PC-9 (cell line): ENCODE measurements around the gene DPP9. TPM values are rescaled to one million over a fixed set of nuclear protein-coding genes. Genes with fewer than 3 reads are reported as not detected.

ENCODE experiments used
- BruUV-seq: library from RNA; stranded (reverse); fragments of 400-500 nt; replicated peaks from 2 replicates; lab custom pipeline; 2021; lab: Mats Ljungman, UMichigan
- CTCF ChIA-PET: fragments of 300-600 bp; sonication (Branson Sonifier 250); formaldehyde crosslinking; loops from one replicate; lab custom pipeline; 2022; ENCODE audit warnings: antibody characterized with exemption; lab: Charles Lee
- POLR2A ChIA-PET: fragments of 300-600 bp; sonication (Branson Sonifier 250); formaldehyde crosslinking; loops from one replicate; lab custom pipeline; 2022; ENCODE audit warnings: antibody characterized with exemption; ENCODE audit not compliant: unreplicated experiment; lab: Charles Lee
- DNase-seq, 2 experiments: peaks; one replicate each; pipeline versions ENCODE4 v3.0.0 to v3.0.0-alpha.2; 2015 to 2022; ENCODE audit warnings: mixed read lengths in 1 of 2
- H2AFZ ChIP-seq: fragments of 200-600 bp; sonication (generic); 2 replicates; pipeline ENCODE4 v1.8.1; 2017; ENCODE audit warnings: antibody characterized with exemption
- H3F3A ChIP-seq: fragments of 200-600 bp; sonication (generic); 2 replicates; pipeline ENCODE4 v1.8.1; 2017; ENCODE audit warnings: antibody characterized with exemption, mild to moderate bottlenecking, low read depth; ENCODE audit not compliant: insufficient read depth
- H3K27ac ChIP-seq: fragments of 200-600 bp; sonication (generic); 2 replicates; pipeline ENCODE4 v1.6.1; 2016; ENCODE audit warnings: mixed run types
- H3K27me3 ChIP-seq: fragments of 200-600 bp; sonication (generic); 2 replicates; pipeline ENCODE4 v1.6.1; 2016; ENCODE audit warnings: low read depth, mixed run types; ENCODE audit not compliant: insufficient read depth
- H3K36me3 ChIP-seq: fragments of 200-600 bp; sonication (generic); 2 replicates; pipeline ENCODE4 v1.6.1; 2016; ENCODE audit warnings: low read depth, mixed run types
- H3K4me1 ChIP-seq: fragments of 200-600 bp; sonication (generic); replicated peaks from 2 replicates; pipeline ENCODE4 v1.6.1; 2016; ENCODE audit warnings: mixed run types; ENCODE audit not compliant: insufficient read depth
- H3K4me2 ChIP-seq: fragments of 200-600 bp; sonication (generic); 2 replicates; pipeline ENCODE4 v1.6.1; 2017; ENCODE audit warnings: mixed run types
- H3K4me3 ChIP-seq: fragments of 200-600 bp; sonication (generic); 2 replicates; pipeline ENCODE4 v1.6.1; 2016; ENCODE audit warnings: mixed run types
- H3K79me2 ChIP-seq: fragments of 200-600 bp; sonication (generic); 2 replicates; pipeline ENCODE4 v1.6.1; 2017; ENCODE audit warnings: low read depth, mixed run types
- H3K9me2 ChIP-seq: fragments of 200-600 bp; sonication (generic); 2 replicates; pipeline ENCODE4 v1.8.1; 2017; ENCODE audit warnings: mild to moderate bottlenecking; ENCODE audit not compliant: insufficient read depth
- H3K9me3 ChIP-seq: fragments of 200-600 bp; sonication (generic); 2 replicates; pipeline ENCODE4 v1.8.1; 2016; ENCODE audit warnings: low read depth; ENCODE audit not compliant: insufficient read depth
- H4K20me1 ChIP-seq: fragments of 200-600 bp; sonication (generic); 2 replicates; pipeline ENCODE4 v1.8.1; 2017; ENCODE audit not compliant: insufficient read depth
- CTCF ChIP-seq: fragments of 200-600 bp; sonication (generic); conservative IDR thresholded peaks from 2 replicates; pipeline ENCODE4 v1.6.1; 2017; ENCODE audit warnings: mixed run types, antibody characterized with exemption, mild to moderate bottlenecking, moderate library complexity
- EZH2 ChIP-seq: fragments of 200-600 bp; sonication (generic); IDR thresholded peaks from 2 replicates; pipeline ENCODE4 v1.8.0; 2017; ENCODE audit warnings: antibody characterized with exemption, low read depth
- intact Hi-C: fragments of 100-400 bp; cut with micrococcal nuclease; formaldehyde crosslinking; loops from one replicate; pipeline ENCODE4 v1.10.0; 2022; ENCODE audit not compliant: unreplicated experiment
- total RNA-seq: library from RNA; stranded (reverse); gene quantifications from 2 replicates; pipeline ENCODE4 v1.2.3, GENCODE V29; 2021

DPP9 gene
- total RNA-seq, 1 experiment from 2014 or later: 85.3 TPM

GRCh38 chr19:4758082-4758481, 34.4 kb upstream of the DPP9 start:
- Histone ChIP-seq H2AFZ (no peak overlapping the region), H3K79me2 (no peaks in the 10 kb centered on the region), H3K9me3 (no peaks in the 10 kb centered on the region), H3K36me3 (no peaks in the 10 kb centered on the region), H3K27me3 (peaks cover 55% of the 10 kb centered on the region), H3K4me3 (no peak overlapping the region), H3F3A (no peaks in the 10 kb centered on the region), H3K4me1 (no peaks in the 10 kb centered on the region), H4K20me1 (no peaks in the 10 kb centered on the region), H3K4me2 (no peak overlapping the region), H3K9me2 (no peaks in the 10 kb centered on the region), H3K27ac (no peak overlapping the region)
- TF ChIP-seq EZH2 (no peak), CTCF (no peak)
- CTCF ChIA-PET: no interaction called here
- BruUV-seq: no TSS peak
- intact Hi-C loops: no loop called here
- POLR2A ChIA-PET: no interaction called here
- no peak for DNase-seq

GRCh38 chr19:4755459-4755858, 31.8 kb upstream of the DPP9 start:
- no TSS peak for BruUV-seq
- Histone ChIP-seq H3K4me2 (no peak overlapping the region), H3K36me3 (no peaks in the 10 kb centered on the region), H3K9me3 (no peaks in the 10 kb centered on the region), H4K20me1 (no peaks in the 10 kb centered on the region), H3K4me1 (no peaks in the 10 kb centered on the region), H2AFZ (no peak overlapping the region), H3K4me3 (no peak overlapping the region), H3F3A (no peaks in the 10 kb centered on the region), H3K27ac (no peak overlapping the region), H3K79me2 (no peaks in the 10 kb centered on the region), H3K9me2 (no peaks in the 10 kb centered on the region), H3K27me3 (peaks cover 31% of the 10 kb centered on the region)
- TF ChIP-seq EZH2 (no peak), CTCF (no peak)
- POLR2A ChIA-PET: no interaction called here
- CTCF ChIA-PET: no interaction called here
- intact Hi-C loops: no loop called here
- DNase-seq: no peak

- no peak for TF ChIP-seq CTCF
- no peak for TF ChIP-seq EZH2
- DNase-seq: no peak
- no peak overlapping the region for H3K27ac ChIP-seq
- no peaks in the 10 kb centered on the region for H3K36me3 ChIP-seq
- H3K9me3 ChIP-seq: no peaks in the 10 kb centered on the region
- H2AFZ ChIP-seq: no peak overlapping the region
- H3K4me3 ChIP-seq: no peak overlapping the region
- BruUV-seq: no TSS peak
- H3K4me1 ChIP-seq: no peaks in the 10 kb centered on the region
- ChIA-PET CTCF (no interaction called here), POLR2A (no interaction called here)
- no peaks in the 10 kb centered on the region for H4K20me1 ChIP-seq
- H3F3A ChIP-seq: no peaks in the 10 kb centered on the region
- H3K4me2 ChIP-seq: no peak overlapping the region
- H3K27me3 ChIP-seq: peaks cover 20% of the 10 kb centered on the region
- H3K79me2 ChIP-seq: no peaks in the 10 kb centered on the region
- H3K9me2 ChIP-seq: no peaks in the 10 kb centered on the region
- intact Hi-C loops: no loop called here
These were observed 30.6 kb upstream of the DPP9 start for GRCh38 chr19:4754248-4754647.
